ENCODE data around the gene ERMP1. TPM values are rescaled to one million over a fixed set of nuclear protein-coding genes. Genes with fewer than 3 reads are reported as not detected.
A peak's percentile ranks its signal among the peaks of the same experiment; 100 is the strongest.

ERMP1 gene
- total and polyA plus RNA-seq, 2 donors (not counting 1 experiment from before 2014, with no cell fraction given) = 4.9 to 10.6 TPM

DNA sequence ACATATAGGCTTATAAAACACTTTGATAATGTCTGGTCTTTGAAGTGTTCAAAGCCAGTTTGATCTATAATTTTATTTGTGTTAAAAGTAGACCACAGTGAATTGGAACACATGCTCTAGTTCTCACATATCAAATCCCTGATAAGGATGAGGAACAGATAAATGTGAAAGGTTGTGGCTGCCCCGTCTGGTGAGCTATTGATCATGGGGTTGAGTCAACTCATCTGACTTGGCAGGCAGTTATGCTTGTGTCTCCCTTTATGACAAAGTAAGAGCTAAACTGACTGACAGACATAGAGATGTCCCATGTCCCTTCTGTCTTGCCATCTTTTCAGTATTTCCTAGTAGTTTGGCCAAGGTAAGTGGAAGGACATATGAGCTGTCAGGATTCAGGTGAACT lies 2.9 kb upstream of the ERMP1 start:
- POLR2A ChIA-PET = interaction anchor here (0.6 kb wide), 1 partner anchor 572 kb away, joined by 3 read pairs; no protein-coding TSS in a partner anchor

DNA sequence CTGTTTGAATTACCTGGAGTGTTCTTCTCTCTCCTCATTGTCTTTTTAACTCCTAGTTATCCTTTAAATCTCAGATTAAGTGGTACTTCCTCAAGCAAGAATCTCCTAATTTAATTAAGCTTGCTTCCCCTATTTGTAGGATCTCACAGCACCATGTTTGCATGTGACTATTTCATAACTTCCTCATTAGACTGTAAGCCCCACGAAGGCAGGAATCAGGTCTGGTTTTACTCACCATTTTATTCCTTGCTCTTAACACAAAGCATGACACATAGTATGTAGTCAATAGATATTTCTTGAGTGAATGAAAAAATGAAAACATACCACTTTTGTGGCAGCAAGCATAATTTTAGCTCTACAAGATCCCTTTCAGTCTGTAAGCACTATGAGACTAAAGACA lies 1.3 kb upstream of the ERMP1 start:
- Histone ChIP-seq H3K4me1 (ENCODE audit: control insufficient read depth in 2 of 2, insufficient read depth in 2 of 2, low read length in 2 of 2) (peaks cover 10 to 15% of the 10 kb centered on the region in 2 donors), H3K4me3 (ENCODE audit: control extremely low read depth in 1 of 5, extremely low read depth in 1 of 5, insufficient read depth in 1 of 5, low read depth in 2 of 5, low read length in 4 of 5) (no peak overlapping the region), H4K20me1 (ENCODE audit: control insufficient read depth, insufficient read depth, low read length, poor library complexity, severe bottlenecking) (peaks cover 6% of the 10 kb centered on the region), H3K9ac (ENCODE audit: low read length) (no peak overlapping the region), H3K4me2 (replicated peaks; ENCODE audit: low read depth, low read length, poor library complexity, severe bottlenecking) (no peak overlapping the region), H3K79me2 (ENCODE audit: control insufficient read depth, insufficient read depth, low read length) (peaks cover 14% of the 10 kb centered on the region), H3K36me3 (replicated peaks in 1 of 2; ENCODE audit: control extremely low read depth in 1 of 2, control insufficient read depth in 1 of 2, extremely low read depth in 1 of 2, insufficient read depth in 2 of 2, low read length in 1 of 2) (no peaks in the 10 kb centered on the region), H3K27me3 (replicated peaks in 1 of 4; ENCODE audit: control extremely low read depth in 1 of 4, control insufficient read depth in 3 of 4, insufficient read depth in 4 of 4, low read length in 3 of 4) (no peaks in the 10 kb centered on the region), H3K27ac (ENCODE audit: low read length in 2 of 2) (no peak overlapping the region), H3K9me3 (ENCODE audit: control extremely low read depth in 1 of 3, control insufficient read depth in 2 of 3, insufficient read depth in 1 of 3, low read length in 2 of 3) (no peaks in the 10 kb centered on the region), H2AFZ (ENCODE audit: insufficient read depth, low read depth, low read length, poor library complexity, severe bottlenecking) (peak overlapping the region; percentile 13)
- ChIA-PET CTCF (interaction anchor here (0.9 to 1.9 kb wide), 4 partner anchors 9 to 648 kb away, joined by 3 to 7 read pairs (median 4); partner anchors contain the start of gene RIC1), POLR2A (interaction anchor here (0.6 kb wide), 1 partner anchor 234 kb away, joined by 3 read pairs; no protein-coding TSS in a partner anchor)
- Mint-ChIP-seq H3K27ac (no peak overlapping the region), H3K4me3 (peak overlapping the region; percentile 17), H3K9me3 (ENCODE audit: insufficient read depth) (no peaks in the 10 kb centered on the region), H3K27me3 (no peaks in the 10 kb centered on the region), H3K4me1 (peaks cover 30% of the 10 kb centered on the region)
- no CpG with 5 or more reads among the region's 1 CpG for WGBS (ENCODE audit: insufficient coverage)
- intact Hi-C loops (cut with micrococcal nuclease) = loop anchor here (5.0 kb wide), 3 partner anchors 242 to 647 kb away; partner anchors contain the start of genes INSL6 and PLGRKT
- ATAC-seq (ENCODE audit: low read depth) (no peak), DNase-seq (no peak)
- no peak for TF ChIP-seq EZH2 (IDR thresholded peaks at IDR 0.05; ENCODE audit: borderline replicate concordance, insufficient read depth, low read depth, low read length, poor library complexity, severe bottlenecking)
- TF ChIP-seq, protein P1, sequence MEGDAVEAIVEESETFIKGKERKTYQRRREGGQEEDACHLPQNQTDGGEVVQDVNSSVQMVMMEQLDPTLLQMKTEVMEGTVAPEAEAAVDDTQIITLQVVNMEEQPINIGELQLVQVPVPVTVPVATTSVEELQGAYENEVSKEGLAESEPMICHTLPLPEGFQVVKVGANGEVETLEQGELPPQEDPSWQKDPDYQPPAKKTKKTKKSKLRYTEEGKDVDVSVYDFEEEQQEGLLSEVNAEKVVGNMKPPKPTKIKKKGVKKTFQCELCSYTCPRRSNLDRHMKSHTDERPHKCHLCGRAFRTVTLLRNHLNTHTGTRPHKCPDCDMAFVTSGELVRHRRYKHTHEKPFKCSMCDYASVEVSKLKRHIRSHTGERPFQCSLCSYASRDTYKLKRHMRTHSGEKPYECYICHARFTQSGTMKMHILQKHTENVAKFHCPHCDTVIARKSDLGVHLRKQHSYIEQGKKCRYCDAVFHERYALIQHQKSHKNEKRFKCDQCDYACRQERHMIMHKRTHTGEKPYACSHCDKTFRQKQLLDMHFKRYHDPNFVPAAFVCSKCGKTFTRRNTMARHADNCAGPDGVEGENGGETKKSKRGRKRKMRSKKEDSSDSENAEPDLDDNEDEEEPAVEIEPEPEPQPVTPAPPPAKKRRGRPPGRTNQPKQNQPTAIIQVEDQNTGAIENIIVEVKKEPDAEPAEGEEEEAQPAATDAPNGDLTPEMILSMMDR (IDR thresholded peaks at IDR 0.05) = no peak

More for the DNA sequence above, 2.9 kb upstream of the ERMP1 start:
- WGBS (ENCODE audit: insufficient coverage) = no CpG with 5 or more reads among the region's 1 CpG
- no peaks in the 10 kb centered on the region for H3K27me3 ChIP-seq (replicated peaks in 1 of 4; ENCODE audit: control extremely low read depth in 1 of 4, control insufficient read depth in 3 of 4, insufficient read depth in 4 of 4, low read length in 3 of 4)
- no peak overlapping the region for H3K4me3 ChIP-seq (ENCODE audit: control extremely low read depth in 1 of 5, extremely low read depth in 1 of 5, insufficient read depth in 1 of 5, low read depth in 2 of 5, low read length in 4 of 5)
- H3K79me2 ChIP-seq (ENCODE audit: control insufficient read depth, insufficient read depth, low read length) = peaks cover 14% of the 10 kb centered on the region
- no peak overlapping the region for H3K9ac ChIP-seq (ENCODE audit: low read length)
- H3K9me3 ChIP-seq (ENCODE audit: control extremely low read depth in 1 of 3, control insufficient read depth in 2 of 3, insufficient read depth in 1 of 3, low read length in 2 of 3) = no peaks in the 10 kb centered on the region
- H2AFZ ChIP-seq (ENCODE audit: insufficient read depth, low read depth, low read length, poor library complexity, severe bottlenecking) = no peak overlapping the region
- no peak overlapping the region for H3K4me2 ChIP-seq (replicated peaks; ENCODE audit: low read depth, low read length, poor library complexity, severe bottlenecking)
- DNase-seq (no peak), ATAC-seq (ENCODE audit: low read depth) (no peak)
- no peak overlapping the region for H3K27ac ChIP-seq (ENCODE audit: low read length in 2 of 2)
- H3K4me1 ChIP-seq (ENCODE audit: control insufficient read depth in 2 of 2, insufficient read depth in 2 of 2, low read length in 2 of 2) = peaks cover 10 to 15% of the 10 kb centered on the region in 2 donors
- Mint-ChIP-seq H3K4me3 (no peak overlapping the region), H3K9me3 (ENCODE audit: insufficient read depth) (no peaks in the 10 kb centered on the region), H3K27me3 (no peaks in the 10 kb centered on the region), H3K4me1 (peaks cover 29% of the 10 kb centered on the region), H3K27ac (no peak overlapping the region)
- intact Hi-C loops (cut with micrococcal nuclease) = no loop called here
- peaks cover 6% of the 10 kb centered on the region for H4K20me1 ChIP-seq (ENCODE audit: control insufficient read depth, insufficient read depth, low read length, poor library complexity, severe bottlenecking)
- TF ChIP-seq, protein P1 (IDR thresholded peaks at IDR 0.05) = no peak
- no peak for TF ChIP-seq EZH2 (IDR thresholded peaks at IDR 0.05; ENCODE audit: borderline replicate concordance, insufficient read depth, low read depth, low read length, poor library complexity, severe bottlenecking)
- H3K36me3 ChIP-seq (replicated peaks in 1 of 2; ENCODE audit: control extremely low read depth in 1 of 2, control insufficient read depth in 1 of 2, extremely low read depth in 1 of 2, insufficient read depth in 2 of 2, low read length in 1 of 2) = no peaks in the 10 kb centered on the region
- CTCF ChIA-PET = interaction anchor here (0.7 kb wide), 1 partner anchor 191 kb away, joined by 3 read pairs; no protein-coding TSS in a partner anchor
